ENCODE data around the gene CAPN2.

Gene CAPN2

GRCh38 chr1:223761411-223761810 lies 49.1 kb downstream of the CAPN2 start:
- no peak for DNase-seq

GRCh38 chr1:223763251-223763650 lies 50.9 kb downstream of the CAPN2 start:
- DNase-seq, result no peak

GRCh38 chr1:223763881-223764280 lies 51.5 kb downstream of the CAPN2 start:
- no peak for DNase-seq

DNA sequence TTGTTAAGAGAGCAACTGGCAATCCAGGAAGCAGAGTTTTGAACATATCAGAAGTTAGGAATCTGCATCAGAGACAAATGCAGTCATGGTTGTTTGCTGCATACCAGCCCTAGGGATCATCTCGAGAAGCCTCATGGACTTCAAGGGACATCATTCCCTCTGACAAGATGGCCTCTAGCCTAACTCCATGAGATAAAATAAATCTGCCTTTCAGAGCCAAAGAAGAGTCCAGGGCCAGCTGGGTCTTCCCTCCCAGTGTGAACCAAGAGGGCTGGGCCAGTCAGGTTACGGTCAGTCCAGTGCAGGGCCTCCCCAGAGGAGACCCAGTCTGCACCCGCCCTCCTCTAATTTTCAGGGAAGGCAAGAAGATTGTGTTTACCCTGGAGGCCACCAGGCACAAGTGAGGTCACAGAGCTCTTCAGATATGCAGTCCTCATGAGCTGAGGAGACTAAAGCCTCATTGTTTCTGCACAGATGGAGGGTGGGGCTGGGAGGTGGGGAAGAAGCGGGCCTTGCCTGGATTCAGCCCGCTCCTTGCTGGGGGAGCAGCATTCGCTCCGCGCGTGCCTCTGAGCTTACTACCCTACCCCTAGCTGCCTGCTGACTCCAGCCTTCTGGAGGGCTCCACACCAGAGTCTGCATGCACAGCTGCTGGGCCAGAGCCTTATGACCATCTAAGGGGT lies 52.8 kb downstream of the CAPN2 start:
- no peak for DNase-seq

GRCh38 chr1:223765719-223766340 lies 53.5 kb downstream of the CAPN2 start:
- no peak for DNase-seq

GRCh38 chr1:223770621-223771315 lies 58.4 kb downstream of the CAPN2 start:
- no peak for DNase-seq

DNA sequence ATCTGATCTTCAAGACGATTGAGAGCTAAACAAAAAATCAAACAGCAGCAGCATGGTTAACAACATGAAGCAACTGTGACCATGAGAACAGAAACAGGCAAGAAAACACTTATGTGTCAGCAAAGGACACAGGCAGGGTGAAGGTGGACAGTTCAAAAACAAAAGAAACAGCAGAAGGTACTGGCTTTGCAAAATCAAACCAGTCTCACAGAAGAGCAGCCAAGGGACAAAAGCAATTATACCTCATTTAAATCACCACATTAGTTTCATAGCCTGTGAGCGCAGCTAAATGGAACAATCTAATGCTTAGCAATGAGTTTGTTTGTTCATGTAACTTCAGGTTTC lies 59.1 kb downstream of the CAPN2 start:
- DNase-seq, result no peak

DNA sequence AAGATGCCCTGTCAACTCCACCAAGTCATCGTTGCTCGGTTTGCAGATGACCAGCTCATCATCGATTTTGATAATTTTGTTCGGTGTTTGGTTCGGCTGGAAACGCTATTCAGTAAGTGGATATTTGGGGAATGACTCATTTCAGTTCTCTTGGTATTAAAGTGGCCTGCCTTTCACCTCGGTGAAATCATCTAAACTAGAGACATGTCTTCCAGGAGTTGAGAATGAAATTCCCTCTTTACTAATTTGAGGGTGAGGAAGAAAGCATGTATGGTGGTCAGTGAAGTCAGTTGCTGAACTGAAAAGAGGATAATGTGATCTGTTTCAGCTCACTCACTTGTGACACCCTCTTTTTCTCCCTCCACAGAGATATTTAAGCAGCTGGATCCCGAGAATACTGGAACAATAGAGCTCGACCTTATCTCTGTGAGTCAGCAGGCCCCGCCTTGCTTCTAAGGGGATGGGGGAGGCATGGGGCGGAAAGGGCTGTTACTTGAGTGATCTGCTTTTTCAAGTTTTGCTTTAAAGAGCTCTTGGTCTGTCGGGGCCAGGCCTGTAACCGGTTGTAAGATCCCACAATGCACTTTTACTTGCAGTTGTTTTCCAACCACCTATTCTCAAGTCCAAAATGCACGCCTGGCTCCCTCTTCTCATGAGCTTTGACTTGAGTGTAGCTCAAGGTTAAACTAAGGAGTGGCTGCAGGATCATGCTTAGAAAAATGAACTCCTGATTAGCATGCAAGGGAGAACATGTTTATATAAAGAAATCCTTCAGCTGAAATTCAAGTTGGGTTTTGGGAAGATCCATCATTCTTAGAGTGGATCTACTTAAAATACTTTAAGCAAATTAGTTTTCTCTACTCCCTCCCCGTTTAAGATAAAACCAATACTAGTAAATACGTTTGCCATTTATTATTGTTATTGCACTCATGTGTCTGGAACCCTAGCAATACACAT lies 59.8 kb downstream of the CAPN2 start:
- DNase-seq, result peak; percentile 12 to 25

DNA sequence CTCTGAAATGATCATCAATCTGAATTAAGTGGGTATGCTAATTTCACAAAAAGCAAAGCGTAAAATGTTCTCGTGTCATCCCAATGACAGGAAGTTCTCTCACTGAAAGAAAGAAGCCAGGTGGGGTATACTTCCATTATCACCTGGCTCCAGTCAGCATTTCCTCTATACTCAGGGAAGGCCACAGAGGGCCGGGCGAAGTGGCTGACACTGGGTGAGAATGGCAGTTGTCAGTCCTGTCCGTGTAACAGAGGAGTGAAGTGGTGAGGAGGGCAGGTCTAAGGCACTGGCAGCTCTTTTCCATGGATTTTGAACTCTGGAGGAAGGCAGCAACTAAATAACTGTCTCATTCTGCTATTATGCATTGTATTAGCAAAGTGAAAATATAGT lies 60.4 kb downstream of the CAPN2 start:
- no peak for DNase-seq

DNA sequence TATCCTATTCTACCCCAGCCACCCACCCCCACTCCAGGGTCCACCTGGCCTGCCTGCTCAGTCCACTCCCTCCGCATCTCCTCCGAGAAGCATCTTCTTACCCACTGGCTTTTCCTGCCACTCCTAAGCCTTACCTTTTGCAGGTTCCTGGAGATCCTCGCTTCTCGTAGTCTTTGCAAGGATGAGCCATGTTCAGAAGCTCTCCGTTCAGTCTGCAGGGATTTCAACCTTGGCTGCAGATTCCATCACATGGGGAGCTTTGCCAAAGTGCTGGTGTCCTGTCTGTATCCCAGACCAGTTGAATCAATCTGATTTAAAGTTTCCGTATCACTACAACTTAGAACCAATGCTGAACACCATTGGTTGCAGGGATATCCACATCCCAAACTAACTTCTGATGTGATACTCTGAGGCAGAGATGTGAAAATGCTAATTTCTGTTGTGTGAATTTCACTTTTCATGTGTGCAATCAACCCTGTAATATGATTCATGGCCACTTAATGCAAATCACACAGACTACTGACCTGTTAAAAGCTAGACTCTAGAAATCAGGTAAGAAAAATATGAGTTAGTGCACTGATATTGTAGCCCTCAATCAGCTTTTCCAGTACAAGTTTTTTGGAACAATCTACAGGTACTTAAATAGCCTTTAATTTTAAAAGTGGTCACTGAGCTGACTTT lies 61.9 kb downstream of the CAPN2 start:
- DNase-seq, result no peak

GRCh38 chr1:223775054-223775453 lies 62.7 kb downstream of the CAPN2 start:
- no peak for DNase-seq

GRCh38 chr1:223775711-223776074 lies 63.4 kb downstream of the CAPN2 start:
- DNase-seq, result no peak

DNA sequence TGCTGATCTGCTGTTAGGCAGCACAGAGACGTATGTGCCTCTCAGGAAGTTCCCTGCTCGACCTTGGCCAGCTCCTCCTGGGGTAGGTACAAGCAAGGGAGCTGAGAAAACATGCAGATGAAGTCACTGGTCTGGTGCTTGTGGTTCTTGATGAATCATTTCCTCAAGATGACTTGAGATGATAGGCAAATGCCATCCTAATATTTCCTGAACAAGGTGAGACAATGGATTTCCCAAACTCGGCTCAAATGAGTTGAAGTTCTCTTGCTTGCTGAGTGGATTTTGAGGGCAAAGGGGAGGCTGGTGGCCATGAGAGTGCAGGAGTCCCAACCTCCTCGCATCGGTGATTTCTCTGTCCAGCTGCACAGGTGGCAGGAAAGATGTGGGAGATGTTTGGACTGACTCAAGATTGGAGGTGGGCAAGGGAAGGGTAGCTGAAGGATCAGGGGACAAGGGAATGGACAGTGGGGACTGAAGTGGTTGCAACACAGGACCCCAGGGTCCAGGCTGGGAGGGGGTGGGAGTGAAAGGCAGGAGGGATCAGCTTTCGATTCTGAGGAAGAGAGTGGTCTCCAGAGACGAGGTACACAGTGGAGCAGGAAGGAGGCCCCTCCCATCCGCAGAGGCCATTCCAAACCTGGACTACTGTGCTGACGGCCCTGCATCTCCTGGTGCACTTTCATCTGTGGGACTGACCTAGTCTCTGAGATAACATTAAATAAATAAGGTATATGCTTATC lies 63.9 kb downstream of the CAPN2 start:
- DNase-seq, result peak; percentile 39 to 58

DNA sequence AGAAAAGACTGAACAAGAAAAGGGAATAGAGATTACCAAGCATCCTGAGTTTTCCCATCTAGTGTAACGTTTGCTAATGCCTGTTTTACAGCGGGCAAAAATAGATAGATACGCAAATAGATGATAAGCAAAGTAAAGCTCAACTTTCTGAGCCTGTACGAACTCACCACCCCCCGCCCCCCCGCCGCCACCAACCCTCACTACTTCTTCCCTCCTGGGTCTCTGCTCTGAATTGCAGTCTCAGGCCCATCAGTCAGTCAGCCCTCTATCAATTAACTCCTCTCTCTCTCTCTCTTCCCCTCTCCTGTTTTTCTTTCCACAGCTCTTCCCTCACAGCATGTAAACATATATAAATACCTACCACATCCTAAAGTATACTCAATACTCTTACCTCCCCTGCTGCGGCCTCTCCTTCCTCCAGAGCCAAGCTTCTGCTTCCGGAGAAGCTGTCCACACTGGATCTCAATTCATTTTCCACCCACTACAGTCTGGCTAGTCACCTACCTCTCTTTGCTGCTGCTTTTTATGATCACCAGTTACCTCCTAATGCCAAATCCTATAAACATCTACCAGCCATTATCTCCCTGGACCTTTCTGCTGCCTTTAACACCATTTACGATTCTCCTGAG lies 64.6 kb downstream of the CAPN2 start:
- DNase-seq, result no peak

DNA sequence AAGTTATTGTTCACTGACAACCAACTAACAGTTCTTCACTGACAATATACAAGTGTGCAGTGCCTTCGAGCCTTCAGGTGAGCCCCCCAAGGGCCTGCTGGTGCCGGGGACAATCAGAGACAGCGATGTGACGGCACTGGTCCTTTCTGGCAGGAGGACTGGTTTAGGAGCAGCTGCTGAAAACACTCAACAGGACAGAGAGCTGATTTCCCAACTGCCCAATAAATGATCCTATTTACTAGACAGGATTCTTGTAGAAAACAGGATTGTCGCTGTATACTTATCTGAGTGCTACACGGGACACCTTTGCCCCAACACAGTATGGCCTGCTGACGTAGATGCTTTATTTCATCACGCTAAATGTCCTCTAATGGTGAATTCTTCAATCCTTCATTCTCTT lies 68.0 kb downstream of the CAPN2 start:
- no peak for DNase-seq

DNA sequence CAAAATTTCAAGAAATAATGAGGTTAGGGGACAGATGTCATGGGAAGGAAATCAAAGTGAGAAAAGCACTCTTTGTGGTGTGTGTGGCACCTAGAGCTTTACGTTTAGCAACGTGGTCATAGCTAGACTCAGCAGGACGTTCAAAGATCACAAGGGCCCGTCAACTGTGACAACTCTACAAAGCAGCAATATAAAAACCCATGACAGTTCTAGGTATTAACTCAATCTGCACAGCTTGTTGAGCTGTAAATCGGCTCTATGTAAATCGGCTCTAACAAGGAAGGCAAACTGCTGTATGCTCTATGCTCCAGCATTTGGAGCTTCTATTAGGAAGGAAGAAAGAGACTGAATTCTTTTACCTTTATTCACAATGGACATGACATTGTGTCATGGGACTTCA lies 68.6 kb downstream of the CAPN2 start:
- no peak for DNase-seq

GRCh38 chr1:223783676-223784075 lies 71.3 kb downstream of the CAPN2 start:
- DNase-seq, result no peak

DNA sequence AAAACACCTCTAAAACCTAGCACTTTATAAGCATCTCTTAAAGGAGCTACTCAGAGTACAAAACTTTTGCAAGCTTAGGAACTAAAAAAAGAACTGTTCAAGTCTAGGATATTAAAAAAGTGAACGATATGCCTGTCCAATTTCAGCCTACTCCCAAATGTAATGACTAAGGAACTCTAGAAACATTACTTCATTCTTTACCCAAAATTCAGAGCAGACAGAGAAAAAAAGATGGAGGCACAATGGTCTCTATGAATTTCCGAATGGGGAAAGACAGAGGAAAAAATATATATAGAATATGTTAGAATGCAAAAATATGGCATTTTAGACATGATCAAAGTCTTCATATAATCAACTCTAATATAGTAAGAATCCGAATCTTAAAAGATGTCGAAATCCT lies 72.2 kb downstream of the CAPN2 start:
- no peak for DNase-seq

- DNase-seq, result no peak
These were observed 73.5 kb downstream of the CAPN2 start for GRCh38 chr1:223785808-223786207.

DNA sequence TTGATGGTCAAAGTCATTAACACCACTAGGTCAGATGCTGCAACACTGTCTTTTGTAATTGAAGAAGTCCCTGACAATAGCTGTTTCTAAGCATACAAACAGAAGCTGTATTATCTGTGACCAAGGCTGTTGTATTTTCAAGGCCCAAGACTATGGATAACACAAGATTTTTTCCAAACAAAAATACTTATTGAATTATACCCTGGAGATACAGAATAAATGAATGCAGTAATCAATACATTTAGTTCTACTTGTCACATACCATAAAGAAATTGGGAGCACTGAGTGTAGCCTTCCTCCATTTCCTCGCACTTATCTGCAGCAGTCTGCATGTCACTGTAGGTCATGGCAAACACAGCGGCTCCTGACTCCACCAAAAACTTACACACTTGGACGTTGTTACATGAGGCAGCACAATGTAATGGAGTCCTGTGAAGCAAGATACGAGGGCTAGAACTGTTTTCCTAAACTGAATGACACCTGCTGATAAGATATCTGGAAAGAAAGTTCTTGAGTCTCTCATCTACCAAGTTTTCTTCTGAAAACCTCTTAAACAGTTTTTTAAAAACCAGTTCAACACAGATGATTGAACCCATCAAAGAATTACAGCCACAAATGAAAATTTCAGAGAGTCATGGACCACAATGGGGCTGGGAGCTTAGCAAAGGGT lies 76.5 kb downstream of the CAPN2 start:
- no peak for DNase-seq

- DNase-seq, result no peak
These were observed 79.7 kb downstream of the CAPN2 start for GRCh38 chr1:223792046-223792445.

Measured in activated CD4-positive, alpha-beta T cell treated with anti-CD3 and anti-CD28 coated beads, Interleukin-2, amount 50 U/mL, for 48 hours (primary cell).